GM18870 (cell line): ENCODE data around the gene ZNF423.

Experiments used
- ATAC-seq: cut with Tn5 transposase; IDR thresholded peaks from one replicate; pipeline ENCODE4 v1.9.1; 2021; ENCODE audit warnings: moderate library complexity; ENCODE audit not compliant: unreplicated experiment

ZNF423 gene

GRCh38 chr16:49731911-49732310 is 124.0 kb downstream of the ZNF423 start:
- ATAC-seq = no peak

DNA sequence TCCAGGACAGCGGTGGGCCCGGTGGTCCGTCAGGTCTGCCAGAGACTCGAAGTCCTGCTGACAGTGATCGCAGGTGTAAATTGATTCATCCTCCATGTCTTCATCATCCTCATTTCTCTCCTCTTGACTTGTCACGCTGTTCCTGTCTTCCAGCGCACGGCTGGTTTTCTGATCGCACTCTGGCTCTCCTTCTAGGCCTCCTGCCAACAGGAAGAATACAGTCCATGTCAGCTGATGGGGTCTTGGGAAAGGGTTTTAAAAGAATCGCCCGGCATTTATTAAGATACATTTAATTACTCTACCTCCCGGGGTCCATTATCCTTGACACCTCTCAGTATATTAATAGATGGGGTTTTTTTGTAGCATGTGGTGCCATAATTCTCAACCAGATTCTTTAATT is 125.1 kb downstream of the ZNF423 start:
- no peak for ATAC-seq

DNA sequence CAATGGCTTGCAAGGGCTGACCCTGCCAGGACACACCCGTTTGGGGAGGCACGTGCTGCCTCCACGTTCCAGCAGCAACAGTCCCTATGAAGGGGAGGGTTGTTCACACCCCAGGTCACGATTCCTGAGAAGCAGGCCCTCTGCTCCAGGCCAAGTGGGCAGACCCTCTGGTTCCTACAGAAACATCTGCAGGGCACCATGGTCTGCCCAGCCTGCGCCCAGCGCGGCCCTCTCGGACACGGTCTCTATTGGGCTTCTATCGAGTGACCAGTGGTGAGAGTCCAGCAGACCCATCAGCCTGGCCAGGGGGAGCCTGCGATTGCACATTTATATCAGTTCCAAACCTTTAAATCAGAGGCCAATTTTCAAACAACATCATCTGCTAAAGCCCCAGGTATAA is 128.3 kb downstream of the ZNF423 start:
- no peak for ATAC-seq

GRCh38 chr16:49726155-49726554 is 129.8 kb downstream of the ZNF423 start:
- no peak for ATAC-seq

DNA sequence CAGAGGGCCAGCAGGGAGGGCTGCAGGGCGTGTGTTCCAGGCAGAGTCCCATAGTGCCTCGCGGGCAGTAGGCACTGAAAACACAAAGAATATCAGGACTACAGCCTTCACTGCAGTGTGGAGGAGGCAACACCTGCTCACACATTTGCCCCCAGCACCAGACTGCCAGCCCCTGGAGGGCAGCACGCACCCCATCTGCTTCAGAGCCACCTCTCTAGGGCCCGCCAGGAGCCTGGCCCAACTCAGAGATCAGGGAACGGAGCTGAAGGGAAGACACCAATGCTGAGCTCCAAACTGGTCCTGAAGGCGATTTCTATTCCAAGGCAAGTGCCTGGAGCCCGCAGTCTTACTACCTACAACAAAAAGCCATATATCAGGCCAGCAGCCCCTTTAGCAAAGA is 130.3 kb downstream of the ZNF423 start:
- ATAC-seq = no peak

GRCh38 chr16:49724774-49725173 is 131.1 kb downstream of the ZNF423 start:
- no peak for ATAC-seq

- ATAC-seq = no peak
Observed at GRCh38 chr16:49723310-49723709, 132.6 kb downstream of the ZNF423 start.

DNA sequence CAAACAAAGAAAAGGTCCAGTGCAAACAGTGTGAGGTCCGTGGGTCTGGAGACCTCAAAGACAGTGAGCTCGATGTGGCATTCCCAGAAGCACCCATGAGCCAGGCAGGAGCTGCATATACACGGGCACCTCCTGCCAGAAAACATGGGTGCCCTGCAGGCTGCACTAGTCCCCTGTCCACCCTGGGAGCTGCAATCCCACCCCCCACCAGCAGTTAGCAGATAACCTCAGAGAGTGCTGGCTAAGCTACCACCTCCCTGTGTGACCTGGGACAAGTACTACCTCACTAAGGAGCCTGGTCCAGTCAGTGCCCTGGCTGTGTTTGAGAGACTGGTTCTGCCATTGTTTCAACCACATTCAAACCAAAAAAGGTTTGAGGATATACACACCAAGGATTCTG is 135.7 kb downstream of the ZNF423 start:
- ATAC-seq = no peak

- ATAC-seq = no peak
Observed at GRCh38 chr16:49717689-49718088, 138.2 kb downstream of the ZNF423 start.

- no peak for ATAC-seq
Observed at GRCh38 chr16:49716339-49716934, 139.5 kb downstream of the ZNF423 start.

DNA sequence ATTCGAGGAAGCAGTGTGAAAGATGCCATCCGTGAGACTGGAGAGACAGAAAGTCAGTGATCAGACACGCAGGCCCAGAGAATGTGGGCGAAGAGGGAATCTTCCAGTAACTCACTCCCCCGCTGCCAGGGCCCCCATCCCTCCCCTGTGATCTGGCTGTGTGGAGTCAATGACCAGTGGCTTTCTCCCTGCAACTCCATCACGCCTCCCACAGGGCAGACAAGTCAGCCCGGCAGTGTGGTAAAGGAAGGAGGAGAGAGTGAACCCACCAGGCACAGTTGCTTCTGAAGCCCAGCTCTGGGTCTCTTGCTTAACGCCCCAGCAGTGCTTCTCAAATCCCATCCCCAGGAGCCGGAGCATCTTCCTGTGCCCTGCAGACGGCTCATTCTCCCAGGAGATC is 142.1 kb downstream of the ZNF423 start:
- no peak for ATAC-seq

DNA sequence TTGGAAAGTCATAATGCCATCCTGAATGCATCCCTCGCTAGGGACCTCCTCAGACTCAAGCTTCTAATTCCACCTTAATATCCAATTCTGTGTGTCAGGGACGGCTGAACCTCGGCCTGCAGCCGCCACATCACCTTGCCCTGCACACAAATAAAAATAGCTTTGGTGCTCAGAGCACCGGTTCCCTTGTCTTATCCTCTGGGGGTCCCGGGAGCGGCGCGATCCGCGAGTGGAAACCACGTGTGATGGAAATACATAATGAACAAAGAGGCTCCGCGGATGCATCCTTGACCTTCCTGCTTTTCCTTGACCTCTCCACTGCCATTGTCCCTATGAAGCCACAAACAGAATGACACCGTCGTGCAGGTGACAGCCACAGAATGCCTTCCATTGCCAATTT is 143.4 kb downstream of the ZNF423 start:
- no peak for ATAC-seq

- no peak for ATAC-seq
Observed at GRCh38 chr16:49712106-49712505, 143.8 kb downstream of the ZNF423 start.

DNA sequence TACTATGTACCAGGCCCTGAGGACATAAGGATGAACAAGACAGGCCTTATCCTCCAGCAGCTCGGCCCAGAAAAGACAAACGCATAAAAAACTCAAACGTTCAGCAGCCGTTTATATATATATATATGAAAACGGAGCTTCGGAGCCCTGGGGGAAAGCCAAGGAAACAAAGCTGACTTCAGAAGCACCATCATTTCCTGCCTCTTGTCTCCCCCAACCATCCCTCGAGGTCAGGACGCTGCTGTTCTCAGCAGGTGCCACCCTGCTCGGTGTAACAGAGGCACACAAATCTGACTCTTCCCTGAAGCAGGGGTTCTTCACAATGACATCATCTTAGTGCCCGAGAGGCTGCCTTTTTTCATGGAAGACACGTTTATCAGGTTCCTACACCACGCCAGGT is 146.9 kb downstream of the ZNF423 start:
- ATAC-seq = no peak

- no peak for ATAC-seq
Observed at GRCh38 chr16:49708491-49708890, 147.4 kb downstream of the ZNF423 start.

- ATAC-seq = no peak
Observed at GRCh38 chr16:49706620-49707355, 149.1 kb downstream of the ZNF423 start.

DNA sequence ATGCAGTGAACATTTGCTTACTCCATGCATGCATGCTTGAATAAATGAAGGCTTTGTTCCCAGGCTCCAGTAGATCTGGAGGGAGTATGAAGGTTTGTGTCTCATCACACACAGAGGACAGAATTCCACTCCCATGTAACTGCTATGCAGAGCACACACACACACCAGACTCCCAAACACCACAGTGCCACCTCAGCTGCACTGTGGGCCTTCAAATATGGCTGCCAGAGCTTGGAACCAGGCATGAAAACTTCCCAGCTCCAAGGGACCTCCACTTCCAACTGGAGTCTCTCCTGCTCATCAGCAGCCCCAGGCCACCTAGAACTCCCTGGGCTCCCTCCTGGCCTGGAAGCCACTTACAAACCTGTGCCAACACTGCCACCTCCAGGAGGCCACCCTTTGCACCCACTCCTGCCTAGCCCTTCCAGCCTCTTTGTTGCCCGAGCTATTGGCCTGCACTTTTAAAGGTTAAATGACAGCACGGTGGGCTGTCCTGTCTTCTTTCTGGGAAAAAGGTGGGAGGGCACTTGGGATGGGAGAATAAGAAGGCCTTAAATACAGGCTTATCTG is 151.2 kb downstream of the ZNF423 start:
- no peak for ATAC-seq

DNA sequence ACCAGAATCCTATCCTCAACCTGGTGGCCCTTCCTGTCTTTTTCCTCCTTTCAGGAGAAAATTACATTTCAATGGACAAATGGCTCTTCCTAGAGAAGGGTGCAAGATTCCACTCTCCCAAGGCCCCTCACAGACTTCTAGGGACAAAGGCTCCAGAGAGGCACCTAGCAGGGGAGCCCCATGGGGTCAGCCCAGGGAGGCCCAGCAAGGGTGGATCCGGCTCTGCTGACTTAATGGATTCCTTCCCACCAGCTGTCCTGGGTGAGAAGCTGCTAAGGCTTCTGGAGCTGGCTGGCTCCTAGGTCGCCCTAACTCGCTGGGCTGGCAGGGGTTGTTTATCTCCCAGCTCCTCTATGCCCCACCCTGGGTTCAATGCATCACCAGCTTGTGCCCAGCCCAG is 152.4 kb downstream of the ZNF423 start:
- ATAC-seq = no peak

DNA sequence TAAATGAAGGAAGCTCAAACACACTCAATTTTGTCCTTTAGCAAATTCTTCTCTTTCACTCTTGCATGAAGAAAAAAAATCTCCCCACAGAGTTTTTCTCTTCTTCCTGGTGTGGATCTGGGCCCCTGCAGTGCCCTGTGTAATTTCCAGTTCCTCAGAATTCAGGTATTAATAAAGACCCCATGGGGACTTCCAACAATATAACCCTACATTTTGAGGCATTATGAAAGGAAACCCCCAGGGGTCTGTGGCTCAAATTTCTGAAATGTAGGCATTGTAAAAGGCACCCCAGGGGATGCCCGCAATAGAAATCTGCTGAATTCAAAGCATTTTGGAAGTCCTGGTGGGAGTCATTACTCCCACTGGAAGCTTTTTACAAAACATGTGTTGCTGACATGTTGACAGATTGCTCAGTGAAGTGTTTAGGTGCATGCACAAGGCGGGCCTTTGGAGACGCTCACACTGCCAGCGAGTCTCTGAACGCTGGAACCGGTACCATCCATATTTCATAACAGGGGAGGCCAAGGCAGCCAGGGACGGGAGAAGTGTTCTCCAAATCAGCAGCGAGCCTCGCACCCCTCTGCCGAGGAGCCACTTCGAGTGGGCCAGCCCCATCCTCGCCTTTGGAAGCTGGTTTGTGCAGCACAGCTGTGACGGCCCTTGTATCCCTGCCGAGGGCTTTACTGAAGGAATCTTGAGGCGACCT is 154.0 kb downstream of the ZNF423 start:
- no peak for ATAC-seq

DNA sequence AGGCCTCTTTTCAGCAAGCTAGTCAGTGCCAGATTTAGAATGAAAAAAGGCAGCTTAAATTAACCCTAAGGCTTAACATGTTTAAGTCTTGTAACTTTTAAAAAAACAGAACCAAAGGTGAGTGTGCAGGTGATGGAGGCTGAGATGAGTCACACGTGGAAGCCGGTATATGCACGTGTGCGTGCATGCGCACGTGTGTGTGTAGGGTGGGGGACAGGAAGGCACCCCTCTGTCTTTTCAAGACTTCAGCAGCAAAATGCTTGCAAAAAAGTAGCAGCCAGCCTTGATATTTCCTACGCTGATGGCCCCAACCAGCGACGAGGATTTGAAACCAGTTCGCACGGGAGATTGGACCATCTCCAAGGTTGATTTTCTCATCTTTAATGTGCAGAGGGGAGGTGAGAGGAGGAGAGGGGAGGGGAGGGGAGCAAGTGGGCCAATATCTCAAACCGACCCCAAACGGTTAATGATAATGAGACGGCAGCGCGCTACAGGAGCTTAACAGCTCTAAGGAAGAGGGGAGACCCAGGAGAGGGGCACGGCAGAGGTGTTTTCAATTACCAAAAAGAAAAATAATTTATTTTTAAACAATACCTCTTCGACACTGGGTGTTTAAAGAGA is 154.7 kb downstream of the ZNF423 start:
- no peak for ATAC-seq

GRCh38 chr16:49700251-49701064 is 155.5 kb downstream of the ZNF423 start:
- no peak for ATAC-seq
